T-cell (primary cell): ENCODE data around the gene C11orf16. TPM values are rescaled to one million over a fixed set of nuclear protein-coding genes. Genes with fewer than 3 reads are reported as not detected.

ENCODE experiments used
- ATAC-seq, 4 experiments: fragments of 200-7000 bp in 3 of 4; fragments of 150-1000 bp in 1 of 4; cut with Tn5 transposase; replicated peaks in 1 of 4; 1 replicate in 3 of 4; 2 replicates in 1 of 4; pipeline ENCODE4 v1.10.0; 2021; ENCODE audit warnings: moderate library complexity in 3 of 4, mild to moderate bottlenecking in 2 of 4, moderate number of reproducible peaks in 1 of 4
- CTCF ChIA-PET, 2 donors: fragments of 300-600 bp; sonication (Branson Sonifier 250); formaldehyde crosslinking; loops; one replicate each; lab custom pipeline; 2022; ENCODE audit warnings: antibody characterized with exemption in 2 of 2; lab: Charles Lee
- POLR2A ChIA-PET, 2 donors: fragments of 300-600 bp; sonication (Branson Sonifier 250); formaldehyde crosslinking; loops; one replicate each; lab custom pipeline; 2022; ENCODE audit warnings: antibody characterized with exemption in 2 of 2; lab: Charles Lee
- DNase-seq, 35 experiments: peaks; one replicate each; pipeline versions ENCODE4 v3.0.0 to v3.0.0-alpha.2; 2013 to 2023
- H3K27ac ChIP-seq: one replicate; pipeline ENCODE4 v1.5.1; 2013; ENCODE audit warnings: low read length
- H3K27me3 ChIP-seq, 2 experiments: replicated peaks in 1 of 2; 1 replicate in 1 of 2; 2 replicates in 1 of 2; pipeline versions ENCODE4 v1.6.1 to v1.7.0; 2013; ENCODE audit warnings: low read length in 1 of 2, mixed read lengths in 1 of 2; ENCODE audit not compliant: control insufficient read depth in 2 of 2, insufficient read depth in 2 of 2; ENCODE audit errors: extremely low read depth in 1 of 2
- H3K36me3 ChIP-seq, 2 donors: 1 replicate in 1 of 2; 2 replicates in 1 of 2; pipeline versions ENCODE4 v1.6.1 to v1.7.0; 2013; ENCODE audit warnings: low read length in 1 of 2; ENCODE audit not compliant: control insufficient read depth in 2 of 2, insufficient read depth in 1 of 2; ENCODE audit errors: extremely low read depth in 1 of 2
- H3K4me1 ChIP-seq, 2 experiments: 1 replicate in 1 of 2; 2 replicates in 1 of 2; pipeline versions ENCODE4 v1.6.1 to v1.7.0; 2013; ENCODE audit warnings: low read length in 2 of 2, mixed read lengths in 1 of 2; ENCODE audit not compliant: insufficient read depth in 2 of 2, control insufficient read depth in 1 of 2; ENCODE audit errors: extremely low read depth in 1 of 2
- H3K4me3 ChIP-seq, 2 donors: 1 replicate in 1 of 2; 2 replicates in 1 of 2; pipeline versions ENCODE4 v1.5.1 to v1.7.0; 2013; ENCODE audit warnings: mild to moderate bottlenecking in 2 of 2, low read length in 1 of 2, moderate library complexity in 1 of 2; ENCODE audit not compliant: control insufficient read depth in 1 of 2; ENCODE audit errors: extremely low read depth in 1 of 2
- H3K9me3 ChIP-seq: 2 replicates; pipeline ENCODE4 v1.7.0; 2013
- H3K27ac Mint-ChIP-seq, 2 donors: one replicate each; pipeline ENCODE4 v1.8.0; 2020 to 2021; ENCODE audit warnings: mild to moderate bottlenecking in 2 of 2, mixed read lengths in 2 of 2
- H3K27me3 Mint-ChIP-seq, 2 donors: one replicate each; pipeline ENCODE4 v1.8.0; 2021 to 2022; ENCODE audit warnings: mixed read lengths in 2 of 2
- H3K36me3 Mint-ChIP-seq: one replicate; pipeline ENCODE4 v1.8.0; 2021; ENCODE audit warnings: mixed read lengths
- H3K4me1 Mint-ChIP-seq, 3 donors: one replicate each; pipeline ENCODE4 v1.8.0; 2020 to 2022; ENCODE audit warnings: mixed read lengths in 3 of 3, mild to moderate bottlenecking in 1 of 3
- H3K4me3 Mint-ChIP-seq, 3 donors: one replicate each; pipeline ENCODE4 v1.8.0; 2020 to 2022; ENCODE audit warnings: mild to moderate bottlenecking in 3 of 3, mixed read lengths in 3 of 3, moderate library complexity in 3 of 3
- H3K9me3 Mint-ChIP-seq, 3 donors: one replicate each; pipeline ENCODE4 v1.8.0; 2020 to 2022; ENCODE audit warnings: mixed read lengths in 3 of 3
- WGBS: methylation state at CpG from one replicate; pipeline ENCODE4 v1.1.5; 2013; ENCODE audit warnings: missing lambda C conversion rate; ENCODE audit not compliant: insufficient coverage; 5-methylcytosine and 5-hydroxymethylcytosine counted together
- total RNA-seq, 35 experiments: library from RNA in 6 of 35; stranded (reverse) in 6 of 35; fragments of 120-200 nt in 1 of 35; gene quantifications; one replicate each; pipeline versions ENCODE4 v1.2.1 to v1.2.4 and lab custom pipeline; 2013 to 2026

Gene C11orf16
- total RNA-seq, 5 donors from 2014 or later (not counting 1 experiment from before 2014, with no cell fraction given) = not detected

DNA sequence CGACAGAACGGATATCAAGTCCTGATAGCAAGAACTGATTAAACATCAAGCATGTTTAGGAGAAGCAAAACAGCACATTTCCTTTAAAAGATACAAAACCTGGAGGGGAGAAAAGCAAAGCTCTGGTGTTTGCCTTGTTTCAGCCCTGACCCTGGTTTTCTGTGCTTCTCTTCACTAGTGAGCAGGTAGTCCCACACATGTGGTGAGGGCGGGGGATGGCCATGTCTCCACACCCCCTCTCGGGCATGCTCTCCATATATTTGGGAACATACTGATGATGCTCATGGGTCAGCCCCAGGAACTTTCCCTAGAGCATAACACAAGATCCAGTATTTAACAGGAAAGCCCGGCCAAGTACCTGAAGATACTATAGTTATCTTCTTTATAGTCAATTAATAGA, 10.1 kb downstream of the C11orf16 start:
- Mint-ChIP-seq H3K27me3 (no peaks in the 10 kb centered on the region), H3K36me3 (peaks cover 27% of the 10 kb centered on the region), H3K4me1 (no peaks in the 10 kb centered on the region), H3K9me3 (no peaks in the 10 kb centered on the region), H3K4me3 (no peak overlapping the region), H3K27ac (no peak overlapping the region)
- no CpG with 5 or more reads among the region's 5 CpGs for WGBS
- Histone ChIP-seq H3K27me3 (no peaks in the 10 kb centered on the region), H3K4me3 (no peak overlapping the region), H3K9me3 (no peaks in the 10 kb centered on the region), H3K4me1 (no peaks in the 10 kb centered on the region), H3K36me3 (peaks cover 5 to 34% of the 10 kb centered on the region in 2 donors), H3K27ac (no peak overlapping the region)
- ATAC-seq (no peak), DNase-seq (no peak)
- CTCF ChIA-PET = interaction anchor here (0.5 to 0.6 kb wide), 2 partner anchors 168 to 245 kb away, joined by 3 to 4 read pairs; no protein-coding TSS in a partner anchor
- POLR2A ChIA-PET = no interaction called here

DNA sequence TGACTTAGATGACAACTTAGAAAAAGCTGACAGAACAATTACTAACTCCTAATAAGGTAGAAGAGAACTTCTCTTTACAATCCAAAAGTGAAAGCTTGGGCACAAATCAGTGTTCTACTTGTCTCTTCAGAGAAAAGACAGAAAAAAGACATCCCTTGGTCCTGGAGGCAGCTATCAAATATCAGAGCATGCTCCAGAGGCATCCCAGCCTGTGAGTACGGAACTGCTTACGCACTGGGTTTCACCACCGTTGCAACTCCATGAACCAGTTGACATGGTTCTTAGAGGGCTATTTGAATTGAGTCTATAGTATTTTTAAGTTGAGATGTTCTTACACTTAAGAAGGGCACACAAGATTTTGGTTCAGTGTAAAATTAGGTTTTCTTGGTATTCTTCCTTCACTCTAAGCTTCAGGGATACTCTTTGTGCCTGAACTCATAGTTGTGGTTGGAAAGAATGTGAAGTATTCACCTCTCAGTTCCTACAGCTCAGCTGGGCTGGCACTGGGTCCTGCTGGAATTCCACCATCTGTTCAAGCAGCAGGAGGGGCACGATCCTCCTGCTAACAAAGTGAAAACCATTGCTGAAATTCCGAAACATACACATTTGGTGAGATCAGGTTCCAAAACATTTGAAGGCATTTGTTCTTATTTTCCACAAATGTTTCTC, 15.5 kb downstream of the C11orf16 start:
- no peaks in the 10 kb centered on the region for H3K27me3 Mint-ChIP-seq
- H3K9me3 ChIP-seq = no peaks in the 10 kb centered on the region
- no peak overlapping the region for H3K4me3 ChIP-seq
- no peak overlapping the region for H3K27ac ChIP-seq
- no peaks in the 10 kb centered on the region for H3K9me3 Mint-ChIP-seq
- ChIA-PET CTCF (no interaction called here), POLR2A (no interaction called here)
- H3K36me3 Mint-ChIP-seq = peaks cover 34% of the 10 kb centered on the region
- no peak overlapping the region for H3K27ac Mint-ChIP-seq
- ATAC-seq (no peak), DNase-seq (no peak)
- peaks cover 18 to 23% (median 20%) of the 10 kb centered on the region in 3 donors for H3K4me1 Mint-ChIP-seq
- H3K4me3 Mint-ChIP-seq = no peak overlapping the region
- H3K27me3 ChIP-seq = no peaks in the 10 kb centered on the region
- H3K36me3 ChIP-seq = peaks cover 5 to 35% of the 10 kb centered on the region in 2 donors
- 100% methylated on average over 1 of the region's 5 CpGs for WGBS
- H3K4me1 ChIP-seq = peaks cover 6 to 16% of the 10 kb centered on the region in 2 experiments

DNA sequence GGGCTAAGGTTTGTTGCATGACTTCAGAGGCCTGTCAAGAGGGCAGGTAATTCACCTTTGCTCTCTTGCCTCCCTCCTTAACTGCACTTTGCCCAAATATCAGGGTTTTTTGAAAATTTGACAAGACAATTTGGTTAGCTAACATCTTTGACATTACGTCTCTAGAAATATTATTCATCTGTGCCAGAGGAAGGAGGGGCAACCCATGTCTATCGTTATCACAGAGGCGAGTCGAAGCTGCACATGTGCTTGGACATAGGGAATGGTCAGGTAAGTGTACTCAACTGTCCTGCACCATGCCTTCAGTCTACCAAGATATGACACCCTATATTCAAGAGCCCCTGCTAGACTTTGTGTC, 18.1 kb downstream of the C11orf16 start:
- Histone ChIP-seq H3K27me3 (no peaks in the 10 kb centered on the region), H3K27ac (no peak overlapping the region), H3K36me3 (peaks cover 0 to 17% of the 10 kb centered on the region in 2 donors), H3K9me3 (no peaks in the 10 kb centered on the region), H3K4me1 (peaks cover 8 to 32% of the 10 kb centered on the region in 2 experiments), H3K4me3 (no peak overlapping the region)
- DNase-seq = no peak
- no CpG with 5 or more reads among the region's 4 CpGs for WGBS
- peak overlapping the region; percentile 69 to 75 (median 72) for H3K4me3 Mint-ChIP-seq
- ATAC-seq = no peak
- no peaks in the 10 kb centered on the region for H3K27me3 Mint-ChIP-seq
- CTCF ChIA-PET = interaction anchor here (0.6 to 2.6 kb wide), 10 partner anchors 45 to 983 kb away, joined by 3 to 19 read pairs (median 6); no protein-coding TSS in a partner anchor
- H3K27ac Mint-ChIP-seq = peak overlapping the region; percentile 93 to 97
- H3K36me3 Mint-ChIP-seq = peaks cover 22% of the 10 kb centered on the region
- no peaks in the 10 kb centered on the region for H3K9me3 Mint-ChIP-seq
- POLR2A ChIA-PET = interaction anchor here in 1 of 2 donors (0.7 kb wide), 1 partner anchor 62 kb away, joined by 3 read pairs; no protein-coding TSS in a partner anchor
- H3K4me1 Mint-ChIP-seq = peaks cover 25 to 32% (median 30%) of the 10 kb centered on the region in 3 donors

DNA sequence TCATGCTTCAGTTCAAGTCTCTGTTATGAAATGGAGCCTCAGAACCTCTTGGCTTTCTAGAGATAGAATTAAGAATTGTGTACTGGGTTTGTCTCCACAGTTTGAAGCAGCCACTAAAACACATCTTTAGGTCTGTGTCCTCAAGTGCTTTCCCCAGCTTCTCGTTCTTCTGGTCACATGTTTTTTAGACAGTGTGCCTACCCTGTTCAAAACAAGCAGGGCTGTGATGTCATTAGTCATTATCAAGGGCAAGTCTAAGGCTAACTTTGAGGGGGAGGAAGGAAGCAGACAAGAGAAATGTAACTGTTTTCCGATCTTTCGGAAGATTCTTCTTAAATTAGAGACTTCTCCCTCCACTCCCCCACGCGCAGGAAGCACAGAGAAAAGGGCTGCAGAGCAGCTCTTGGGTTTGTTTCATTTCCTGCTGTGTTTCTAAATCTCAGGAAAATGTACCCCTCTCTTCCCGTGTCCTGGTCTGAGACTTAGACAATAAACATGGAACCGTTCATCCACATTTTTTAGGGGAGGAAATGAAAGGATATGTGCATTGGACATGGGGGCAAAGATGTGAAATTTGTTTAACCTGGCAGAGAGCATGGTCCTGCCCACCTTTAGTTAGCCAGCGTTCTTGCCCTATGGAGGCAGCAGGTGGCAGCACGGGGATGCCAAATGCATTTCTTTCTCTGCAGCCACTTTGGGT, 18.6 kb downstream of the C11orf16 start:
- DNase-seq = peak in 28 of 35 experiments; percentile 6 to 68 (median 40)
- peaks cover 22% of the 10 kb centered on the region for H3K36me3 Mint-ChIP-seq
- POLR2A ChIA-PET = interaction anchor here in 1 of 2 donors (0.7 kb wide), 1 partner anchor 61 kb away, joined by 3 read pairs; no protein-coding TSS in a partner anchor

DNA sequence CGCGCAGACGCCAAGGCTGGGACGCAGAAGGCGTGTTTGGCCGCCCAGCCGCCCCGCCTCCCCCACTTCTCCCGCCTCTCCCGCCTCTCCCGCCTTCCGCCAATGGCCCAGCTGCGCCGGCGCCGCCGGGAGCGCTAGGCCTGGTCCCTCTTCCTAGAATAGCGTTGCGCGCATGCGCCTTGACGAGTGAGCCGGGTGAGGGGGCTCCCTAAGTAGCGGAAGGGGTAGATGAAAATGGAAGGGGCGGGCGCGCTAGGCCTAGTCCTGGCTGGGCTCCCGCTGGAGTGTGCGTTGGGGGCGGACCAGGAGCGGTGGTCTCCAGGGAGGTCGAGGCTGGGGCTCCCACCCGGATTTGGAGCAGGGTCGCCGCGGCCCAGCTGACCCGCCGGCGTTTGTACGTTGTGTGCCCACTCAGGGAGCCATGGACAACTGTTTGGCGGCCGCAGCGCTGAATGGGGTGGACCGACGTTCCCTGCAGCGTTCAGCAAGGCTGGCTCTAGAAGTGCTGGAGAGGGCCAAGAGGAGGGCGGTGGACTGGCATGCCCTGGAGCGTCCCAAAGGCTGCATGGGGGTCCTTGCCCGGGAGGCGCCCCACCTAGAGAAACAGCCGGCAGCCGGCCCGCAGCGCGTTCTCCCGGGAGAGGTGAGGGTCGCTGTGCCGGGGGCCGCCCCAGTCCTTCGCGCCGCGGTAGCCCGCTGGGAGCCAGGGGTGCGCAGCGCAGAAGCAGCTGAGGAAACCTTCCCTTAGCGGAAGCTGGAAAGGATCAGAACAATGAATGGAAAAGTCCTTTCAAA, 21.5 kb downstream of the C11orf16 start, which contains the start of gene AKIP1:
TSS of gene AKIP1 (plus strand) at position 161 of the 795 bp plus-strand sequence. CDS start at position 422, 261 bp downstream.
- ATAC-seq = peak; percentile 65 to 80 (median 68)
- Histone ChIP-seq H3K9me3 (no peaks in the 10 kb centered on the region), H3K36me3 (no peaks in the 10 kb centered on the region), H3K4me1 (peaks cover 8 to 36% of the 10 kb centered on the region in 2 experiments), H3K4me3 (peak within 1 kb of the TSS; percentile 92 to 93), H3K27me3 (no peaks in the 10 kb centered on the region), H3K27ac (peak within 1 kb of the TSS; percentile 53)
- Mint-ChIP-seq H3K36me3 (no peaks in the 10 kb centered on the region), H3K4me1 (peaks cover 30 to 48% (median 43%) of the 10 kb centered on the region in 3 donors), H3K27me3 (no peaks in the 10 kb centered on the region), H3K4me3 (peak within 1 kb of the TSS; percentile 82 to 93 (median 90)), H3K27ac (peak within 1 kb of the TSS; percentile 69 to 84), H3K9me3 (no peaks in the 10 kb centered on the region)
- WGBS = under 1% methylated on average over 63 of the region's 68 CpGs
- DNase-seq = peak; percentile 46 to 86 (median 67)
- ChIA-PET CTCF (interaction anchor here in 1 of 2 donors (0.7 to 1.0 kb wide), 2 partner anchors 52 to 427 kb away, joined by 3 read pairs; no protein-coding TSS in a partner anchor), POLR2A (interaction anchor here in 1 of 2 donors (0.6 kb wide), 1 partner anchor 1706 kb away, joined by 5 read pairs; no protein-coding TSS in a partner anchor)

More for the DNA sequence above, 18.6 kb downstream of the C11orf16 start:
- Mint-ChIP-seq H3K4me1 (peaks cover 27 to 34% (median 32%) of the 10 kb centered on the region in 3 donors), H3K4me3 (peak overlapping the region; percentile 69 to 75 (median 72)), H3K27ac (peak overlapping the region; percentile 93 to 97), H3K27me3 (no peaks in the 10 kb centered on the region), H3K9me3 (no peaks in the 10 kb centered on the region)
- peak; percentile 56 to 60 (median 58) for ATAC-seq
- peaks cover 8 to 34% of the 10 kb centered on the region in 2 experiments for H3K4me1 ChIP-seq
- peak overlapping the region; percentile 59 for H3K27ac ChIP-seq
- peaks cover 0 to 16% of the 10 kb centered on the region in 2 donors for H3K36me3 ChIP-seq
- WGBS = 3% methylated on average over 2 of the region's 9 CpGs
- H3K4me3 ChIP-seq = peak overlapping the region in 1 of 2 donors; percentile 19
- no peaks in the 10 kb centered on the region for H3K9me3 ChIP-seq
- no peaks in the 10 kb centered on the region for H3K27me3 ChIP-seq
- CTCF ChIA-PET = interaction anchor here (0.8 to 2.6 kb wide), 7 partner anchors 45 to 593 kb away, joined by 3 to 19 read pairs (median 11); no protein-coding TSS in a partner anchor
